ENCODE data around the gene TRMT2A.

TRMT2A gene

DNA sequence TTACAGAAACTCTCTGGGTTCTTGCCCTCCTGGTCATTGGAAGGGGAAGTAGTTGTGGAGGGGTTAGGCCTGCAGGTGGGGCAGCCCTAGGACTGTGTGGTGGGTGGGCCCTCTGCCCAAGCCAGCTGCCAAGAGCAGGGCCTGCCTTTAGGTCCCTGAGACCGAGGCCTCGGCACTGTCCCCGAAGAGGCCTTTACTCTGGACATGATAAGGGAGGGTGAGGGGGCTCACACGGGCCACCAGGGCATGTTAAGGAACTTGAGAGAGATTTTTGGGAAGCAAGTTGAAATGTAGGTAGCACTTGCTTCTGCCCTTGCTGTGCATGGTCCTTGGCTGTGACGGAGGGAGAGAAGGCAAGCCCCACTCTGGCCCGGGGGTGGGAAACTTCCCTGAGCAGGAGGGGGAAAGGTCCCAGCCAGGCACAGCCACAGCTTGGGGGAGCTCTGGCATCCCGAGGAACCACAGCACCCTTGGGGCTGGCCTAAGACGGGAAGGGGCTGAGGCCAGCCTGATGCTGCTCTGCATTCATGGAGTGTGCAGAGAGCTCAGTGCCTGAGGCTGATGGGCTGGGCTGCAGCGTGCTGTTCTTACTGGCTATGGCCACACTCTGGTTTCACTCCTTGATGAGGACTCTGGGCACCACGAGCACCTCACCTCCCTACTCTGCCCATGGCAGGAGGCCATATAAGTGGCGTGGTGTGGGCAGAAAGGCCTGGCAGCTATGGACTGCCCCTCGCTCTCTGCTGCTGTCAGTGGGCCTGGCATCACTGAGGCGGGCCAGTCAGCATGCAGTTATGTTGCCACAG, 8.9 kb downstream of the TRMT2A start:
- DNase-seq (ENCODE audit: low read depth in 1 of 2, low spot score in 1 of 2), result no peak

DNA sequence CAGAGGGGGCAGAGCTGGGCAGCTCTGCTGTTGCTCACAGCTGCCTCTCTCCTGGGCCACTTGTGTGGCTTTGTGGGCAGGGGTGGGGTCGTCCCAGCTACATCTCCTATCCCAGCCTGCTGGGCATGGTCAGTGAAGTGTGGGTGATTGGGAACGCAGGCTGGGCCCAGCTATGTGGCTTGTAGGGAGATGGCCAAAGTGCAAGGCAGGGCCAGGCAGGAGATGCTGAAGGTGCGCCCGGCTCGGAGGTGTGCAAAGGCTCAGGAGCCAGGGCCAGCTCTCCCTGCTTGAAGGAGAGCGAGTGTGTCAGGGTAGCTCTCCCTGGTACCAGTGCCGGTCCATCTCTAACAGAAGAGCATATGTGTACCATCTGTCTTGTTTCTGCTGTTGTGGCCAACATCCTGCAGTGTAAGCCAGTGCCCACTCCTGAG, 9.5 kb downstream of the TRMT2A start:
- DNase-seq (ENCODE audit: low read depth in 1 of 2, low spot score in 1 of 2), result no peak

DNA sequence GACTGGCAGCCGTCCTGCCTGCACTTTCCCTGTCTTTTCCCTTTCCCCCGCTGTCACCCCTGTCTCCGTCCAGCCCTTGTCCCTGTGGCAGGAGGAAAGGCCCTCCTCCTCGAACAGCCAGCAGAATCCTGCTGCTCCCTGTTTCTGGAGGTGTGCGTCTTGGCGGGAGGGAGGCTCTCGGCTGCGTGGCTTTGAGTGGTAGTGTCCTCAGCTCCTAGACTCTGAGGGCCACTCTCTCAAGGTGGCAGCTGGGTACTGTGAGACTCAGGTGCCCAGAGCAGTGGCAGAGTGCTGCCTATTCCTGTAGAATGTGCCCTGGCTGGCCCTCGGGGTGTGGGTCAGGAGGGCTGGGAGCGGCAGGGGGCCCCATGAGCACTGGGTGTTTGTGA, 10.2 kb downstream of the TRMT2A start:
- no peak for DNase-seq (ENCODE audit: low read depth in 1 of 2, low spot score in 1 of 2)

DNA sequence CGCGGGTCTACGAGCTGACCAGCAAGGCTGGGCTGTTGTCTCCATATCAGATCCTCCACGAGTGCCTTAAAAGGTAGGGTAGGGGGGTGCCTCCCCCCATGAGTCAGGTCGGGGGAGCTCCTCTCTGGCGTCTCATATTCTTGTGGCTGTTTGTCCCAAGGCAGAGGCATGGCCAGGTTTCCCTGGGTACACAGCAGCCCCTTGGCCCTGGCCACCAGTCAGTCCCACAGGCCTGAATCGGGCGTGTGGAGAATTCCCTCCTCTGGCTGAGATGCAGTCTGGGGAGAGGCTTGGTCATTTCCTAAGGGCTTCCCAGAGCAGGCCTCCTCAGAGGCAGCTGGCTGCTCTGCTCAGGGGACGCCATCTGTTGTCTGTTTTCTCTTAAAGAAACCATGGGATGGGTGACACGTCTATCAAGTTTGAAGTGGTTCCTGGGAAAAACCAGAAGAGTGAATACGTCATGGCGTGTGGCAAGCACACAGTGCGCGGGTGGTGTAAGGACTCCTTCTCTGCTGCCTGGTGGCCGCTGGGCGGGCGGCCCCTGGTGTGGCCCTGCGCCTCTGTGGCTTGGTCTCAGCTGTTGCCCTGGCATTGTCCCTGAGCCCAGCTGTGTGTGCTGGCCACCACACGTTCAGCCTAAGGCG, 10.7 kb downstream of the TRMT2A start:
- no peak for DNase-seq (ENCODE audit: low read depth in 1 of 2, low spot score in 1 of 2)

DNA sequence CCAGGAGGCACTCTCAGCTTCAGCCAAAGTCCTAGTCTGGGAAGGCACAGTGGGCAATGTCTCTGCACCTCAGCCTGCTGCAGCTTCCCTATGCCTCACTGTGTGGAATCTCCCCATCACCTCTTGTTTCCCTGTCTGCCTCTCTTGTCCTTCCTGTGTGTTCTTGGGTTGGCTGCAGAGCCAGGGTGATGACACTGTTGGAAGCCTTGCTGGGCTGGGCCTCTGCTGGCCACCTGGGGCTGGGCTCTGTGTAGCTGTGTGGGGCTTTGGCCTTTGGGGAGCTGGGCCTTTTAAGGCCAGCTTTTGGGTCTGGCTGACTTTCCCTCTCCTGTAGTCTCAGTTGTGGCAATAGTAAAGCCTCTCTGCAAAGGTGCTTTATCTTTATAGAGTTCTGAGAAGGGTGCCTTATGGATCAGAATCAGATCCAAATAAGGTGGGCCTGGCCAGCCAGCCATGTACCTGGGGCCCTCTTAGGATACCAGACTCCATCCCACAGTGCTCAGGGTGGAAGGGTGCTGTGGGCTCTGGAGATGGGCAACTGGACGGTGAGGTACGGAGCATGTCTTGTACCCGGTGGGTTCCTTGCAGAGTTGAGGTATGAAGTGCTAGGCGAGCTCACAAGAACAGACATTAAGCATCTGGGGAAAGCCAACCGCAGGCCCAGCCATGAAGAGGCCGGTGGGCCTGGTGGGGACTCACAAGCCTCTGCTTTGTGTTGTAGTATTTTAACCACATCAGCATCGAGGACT, 11.4 kb downstream of the TRMT2A start:
- no peak for DNase-seq (ENCODE audit: low read depth in 1 of 2, low spot score in 1 of 2)

DNA sequence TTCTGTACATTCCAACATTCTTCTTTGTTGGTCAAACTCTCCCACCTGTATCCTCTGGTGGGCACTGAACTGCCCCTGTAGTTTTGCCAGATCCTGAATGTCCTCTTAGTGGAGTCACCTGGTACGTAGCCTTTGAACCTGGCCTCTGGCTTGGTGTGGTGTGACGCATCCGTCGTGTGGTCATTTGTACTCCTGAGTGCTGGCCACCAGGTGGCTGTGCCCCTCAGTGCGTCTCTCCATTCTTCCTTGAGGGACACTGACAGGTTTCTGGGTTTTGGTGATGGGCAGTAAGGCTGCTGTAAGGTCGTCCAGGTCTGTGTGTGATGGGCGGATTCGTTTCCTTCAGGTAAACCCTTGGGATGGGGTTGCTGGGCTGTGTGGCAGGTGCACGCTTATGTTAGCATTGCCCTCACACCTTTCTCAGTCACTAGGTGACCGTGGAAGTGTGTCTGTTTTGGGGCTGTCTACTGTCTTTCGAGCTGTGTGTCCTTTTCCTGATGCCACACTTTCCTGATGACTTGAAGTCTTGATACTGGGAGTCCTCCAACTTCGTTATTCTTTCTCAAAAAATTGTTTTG, 14.7 kb downstream of the TRMT2A start:
- DNase-seq (ENCODE audit: low read depth in 1 of 2, low spot score in 1 of 2), result no peak

DNA sequence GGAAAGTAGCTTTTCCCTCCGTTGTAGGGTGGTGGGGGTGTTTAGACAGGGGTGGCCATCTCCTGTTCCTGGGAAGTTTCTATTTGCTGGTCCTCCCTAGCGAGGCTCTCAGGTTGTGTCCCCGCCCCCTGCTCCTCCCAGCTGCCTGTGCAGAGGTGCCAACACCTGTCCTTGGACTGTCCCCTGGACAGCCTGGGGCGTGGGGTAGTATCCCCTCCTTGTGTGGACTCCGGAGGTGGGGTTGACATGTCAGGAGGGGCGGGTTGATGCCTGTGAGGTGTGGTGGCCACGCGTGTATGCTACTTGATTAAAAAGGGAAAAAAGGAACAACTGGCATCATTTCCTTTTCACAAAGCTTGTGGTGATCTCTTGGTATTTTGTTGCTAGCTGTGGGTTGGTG, 15.4 kb downstream of the TRMT2A start:
- no peak for DNase-seq (ENCODE audit: low read depth in 1 of 2, low spot score in 1 of 2)

DNA sequence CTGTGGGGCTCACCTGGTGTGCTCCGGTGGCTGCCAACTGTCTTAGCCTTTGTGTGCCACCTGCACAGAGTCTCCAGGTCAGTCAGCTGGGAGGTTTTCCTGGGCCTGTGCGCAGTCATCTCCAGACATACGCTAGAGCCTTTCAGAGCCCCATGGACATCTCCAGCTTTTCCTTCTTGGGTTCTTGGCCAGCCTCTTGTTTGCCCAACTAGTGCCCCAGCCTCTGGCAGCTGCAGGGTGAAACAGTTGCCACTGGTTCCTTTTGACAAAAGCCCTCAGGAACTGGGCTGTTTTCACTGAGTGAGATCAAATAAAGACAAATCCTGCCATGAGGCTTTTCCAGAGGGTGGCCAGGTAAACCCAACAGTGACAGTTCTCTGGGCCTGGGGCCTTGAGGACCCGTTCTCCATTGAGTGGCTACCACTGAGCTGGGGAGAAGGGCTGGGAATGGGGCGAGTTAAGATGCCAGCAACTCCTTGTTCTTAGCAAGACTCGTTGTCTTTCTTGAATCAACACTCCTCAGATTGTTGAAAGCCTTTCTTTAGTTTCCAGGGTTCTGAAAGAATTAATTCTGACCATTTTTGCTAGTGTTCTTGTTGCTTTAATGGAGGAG, 17.8 kb downstream of the TRMT2A start:
- no peak for DNase-seq (ENCODE audit: low read depth in 1 of 2, low spot score in 1 of 2)

DNA sequence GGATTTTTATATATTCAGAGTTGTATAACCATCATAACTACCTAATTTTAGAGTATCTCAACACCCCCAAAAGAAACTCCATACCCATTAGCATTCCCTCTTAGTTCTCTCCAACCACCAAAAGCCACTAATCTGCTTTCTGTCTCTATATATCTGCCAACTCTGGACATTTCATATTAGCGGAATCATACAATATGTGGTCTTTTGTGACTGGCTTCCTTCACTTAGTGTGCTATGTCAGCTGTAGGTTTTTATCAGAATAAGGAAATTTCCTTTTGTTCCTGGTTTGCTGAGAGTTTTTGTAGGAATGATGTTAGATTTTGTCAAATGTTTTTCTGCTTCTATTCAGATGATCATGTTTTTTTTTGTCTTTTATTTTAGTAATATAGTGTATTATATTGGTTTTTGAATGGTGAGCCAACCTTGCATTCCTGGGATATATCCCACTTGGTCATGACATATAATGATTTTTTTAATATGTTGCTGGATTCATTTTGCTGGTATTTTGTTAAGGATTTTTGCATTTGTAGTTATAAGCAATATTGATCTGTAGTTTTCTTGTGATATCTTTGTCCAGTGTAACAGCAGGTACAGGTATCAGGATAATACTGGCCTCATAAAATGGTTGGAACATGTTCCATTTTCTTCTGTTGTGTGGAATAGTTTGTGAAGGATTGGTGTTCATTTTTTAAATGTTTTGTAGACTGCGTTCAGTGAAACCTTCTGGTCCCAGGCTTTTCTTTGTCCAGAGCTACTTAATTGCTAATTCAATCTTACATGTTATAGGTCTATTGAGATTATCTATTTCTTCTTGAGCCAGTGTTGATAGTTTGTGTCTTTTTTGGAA, 20.2 kb downstream of the TRMT2A start:
- no peak for DNase-seq (ENCODE audit: low read depth in 1 of 2, low spot score in 1 of 2)

DNA sequence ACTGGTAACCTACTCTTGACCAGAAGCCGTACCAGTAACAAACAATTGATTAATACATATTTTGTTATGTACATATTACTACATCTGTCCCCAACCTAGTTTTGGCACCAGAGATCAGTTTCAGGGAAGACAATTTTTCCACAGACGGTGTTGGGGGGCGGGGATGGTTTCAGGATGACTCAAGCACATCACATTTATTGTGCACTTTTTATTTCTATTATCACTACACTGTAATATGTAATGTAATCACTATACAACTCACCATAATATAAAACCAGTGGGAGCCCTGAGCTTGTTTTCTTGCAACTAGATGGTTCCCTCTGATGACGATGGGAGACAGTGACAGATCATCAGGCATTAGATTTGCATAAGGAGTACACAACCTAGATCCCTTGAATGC, 21.5 kb downstream of the TRMT2A start:
- DNase-seq (ENCODE audit: low read depth in 1 of 2, low spot score in 1 of 2), result no peak

DNA sequence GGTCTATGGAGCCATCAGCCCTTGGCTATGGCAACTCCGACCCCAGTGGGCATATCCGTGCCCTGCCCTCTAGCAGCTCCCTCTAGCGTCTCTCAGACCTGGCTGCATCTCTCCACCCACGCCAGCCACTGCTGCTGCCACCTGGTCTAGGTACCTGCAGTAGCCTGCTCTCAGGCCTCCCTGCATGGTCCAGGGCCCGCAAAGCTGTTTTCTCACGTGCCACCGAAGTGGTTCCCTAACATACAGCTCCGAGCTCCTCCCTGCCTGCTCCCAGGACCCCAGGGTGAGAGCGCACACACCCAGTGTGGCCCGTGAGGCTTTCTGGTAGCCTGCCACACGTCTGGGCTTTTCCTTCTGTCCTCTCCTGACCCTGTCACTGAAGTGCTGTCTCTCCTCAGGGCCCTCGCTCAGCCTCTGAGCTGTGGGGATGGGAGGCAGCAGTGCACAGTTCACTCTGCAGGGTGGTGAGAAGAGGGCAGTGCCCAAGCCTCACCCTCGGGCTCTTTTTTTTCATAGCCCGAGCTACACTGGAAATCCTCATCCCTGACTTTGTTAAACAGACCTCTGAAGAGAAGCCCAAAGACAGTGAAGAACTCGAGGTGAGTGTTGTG, 22.7 kb downstream of the TRMT2A start:
- DNase-seq (ENCODE audit: low read depth in 1 of 2, low spot score in 1 of 2), result no peak

DNA sequence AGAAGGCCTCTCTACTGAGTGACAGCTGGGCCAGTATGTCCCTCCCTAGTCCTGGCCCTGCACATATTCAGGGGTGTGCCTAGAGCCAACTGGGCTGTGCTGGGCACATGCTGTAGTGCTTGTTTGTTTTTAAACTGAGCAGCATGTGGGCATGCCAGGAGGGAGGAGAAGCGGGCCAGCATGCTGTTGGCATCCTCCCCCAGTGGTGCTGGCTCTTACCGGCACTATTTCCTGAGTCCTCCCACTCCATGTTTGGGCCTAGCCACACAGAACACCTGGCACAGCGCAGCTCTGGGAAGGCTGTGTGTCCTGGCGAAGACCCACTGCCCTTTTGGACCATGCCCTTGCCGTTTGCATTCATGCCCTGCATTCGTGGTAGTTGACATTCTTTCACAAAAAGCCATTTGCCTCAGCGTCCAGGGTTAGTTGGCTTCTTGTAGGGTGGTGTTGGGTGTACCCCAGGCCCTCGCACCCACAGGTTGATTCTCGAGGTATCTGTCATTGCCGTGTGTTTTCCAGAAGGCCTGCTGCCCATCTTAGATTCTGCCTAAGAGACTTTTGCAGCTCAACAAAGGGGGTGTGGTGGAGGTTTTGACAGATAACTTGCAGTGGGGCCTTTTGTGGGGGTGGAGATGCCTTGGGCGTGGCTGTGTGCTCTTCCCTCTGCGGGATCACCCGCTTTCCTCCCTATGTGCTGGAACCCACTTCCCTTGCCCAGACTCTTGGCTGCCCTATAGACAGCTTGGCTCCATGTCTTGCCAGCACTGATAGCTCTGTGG, 23.4 kb downstream of the TRMT2A start:
- no peak for DNase-seq (ENCODE audit: low read depth in 1 of 2, low spot score in 1 of 2)

DNA sequence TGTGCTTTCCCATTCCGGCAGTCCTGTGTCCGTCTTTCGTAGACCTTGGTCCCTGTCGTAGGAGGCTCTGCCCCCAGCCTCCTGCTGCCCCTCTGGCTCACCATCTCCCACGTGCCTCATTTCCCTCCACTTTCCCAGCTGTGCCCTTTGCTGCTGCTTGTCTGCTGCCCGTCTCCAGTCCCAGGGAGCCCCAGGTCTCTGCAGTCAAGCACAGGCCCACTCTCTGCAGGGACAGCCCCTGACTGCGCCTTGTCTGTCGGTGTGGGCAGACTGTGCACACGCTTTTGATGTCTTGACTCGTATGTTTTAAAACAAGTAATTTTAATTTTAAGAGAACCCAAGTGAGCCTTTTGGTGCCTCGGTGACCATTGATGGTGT, 24.6 kb downstream of the TRMT2A start:
- DNase-seq (ENCODE audit: low read depth in 1 of 2, low spot score in 1 of 2), result no peak

DNA sequence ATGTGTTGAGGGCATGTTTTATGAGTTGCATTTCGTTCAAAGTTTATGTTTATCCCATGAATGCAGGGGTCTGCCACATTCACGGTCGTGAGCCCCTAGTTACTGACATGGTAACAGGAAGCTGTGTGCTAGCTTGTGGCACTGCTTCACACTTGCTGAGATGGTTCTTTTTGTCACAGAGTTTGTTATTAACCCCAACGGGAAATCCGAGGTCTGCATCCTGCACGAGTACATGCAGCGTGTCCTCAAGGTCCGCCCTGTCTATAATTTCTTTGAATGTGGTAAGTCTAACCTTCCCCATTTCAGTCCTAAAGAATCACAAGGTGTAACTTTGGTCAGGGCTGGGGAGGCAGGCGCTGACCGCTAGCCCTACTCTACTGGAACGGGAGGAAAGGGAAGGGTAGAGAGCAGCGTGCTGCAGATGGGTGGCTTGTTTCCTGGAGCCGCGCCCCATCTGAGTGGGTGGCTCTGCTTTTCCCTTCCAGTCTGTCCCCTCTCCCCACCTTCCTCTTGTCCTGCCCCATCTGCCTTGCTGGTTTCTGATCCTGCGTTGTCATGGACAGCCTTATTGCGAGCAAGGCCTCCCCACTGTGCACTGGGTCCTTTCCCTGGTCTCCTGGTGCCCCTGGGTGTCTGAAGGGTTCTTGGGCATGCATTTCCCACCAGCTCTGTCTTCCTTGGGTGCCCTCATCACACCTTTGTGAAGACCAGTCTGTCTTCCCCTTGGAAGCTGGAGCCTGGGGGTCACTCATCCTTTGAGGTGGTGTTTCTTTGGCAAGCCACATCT, 25.1 kb downstream of the TRMT2A start:
- no peak for DNase-seq (ENCODE audit: low read depth in 1 of 2, low spot score in 1 of 2)

DNA sequence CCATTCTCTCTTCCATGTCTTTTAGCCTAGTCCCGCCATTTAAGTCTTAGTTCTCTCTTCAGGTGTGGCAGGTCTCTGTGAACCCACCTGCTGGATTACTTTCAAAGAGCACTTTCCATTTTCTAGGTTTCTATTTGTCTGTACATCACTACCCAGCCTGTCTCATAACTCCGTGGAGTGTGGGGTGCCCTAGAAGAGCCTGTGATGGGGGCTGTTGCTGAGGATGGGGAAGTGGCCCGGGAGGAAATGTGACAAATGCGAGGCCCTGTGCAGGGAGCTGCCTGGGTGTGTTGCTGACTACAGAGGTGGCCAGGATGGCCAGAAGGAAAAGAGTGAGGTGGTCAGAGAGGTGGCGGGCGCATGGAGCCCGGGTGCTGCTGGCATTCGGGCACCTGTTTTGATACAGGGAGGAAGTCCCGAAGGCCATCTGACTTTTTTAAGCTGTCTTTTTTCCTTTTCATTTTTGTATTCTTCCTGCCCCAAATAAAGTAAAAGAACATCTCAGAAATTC, 26.2 kb downstream of the TRMT2A start:
- DNase-seq (ENCODE audit: low read depth in 1 of 2, low spot score in 1 of 2), result no peak

DNA sequence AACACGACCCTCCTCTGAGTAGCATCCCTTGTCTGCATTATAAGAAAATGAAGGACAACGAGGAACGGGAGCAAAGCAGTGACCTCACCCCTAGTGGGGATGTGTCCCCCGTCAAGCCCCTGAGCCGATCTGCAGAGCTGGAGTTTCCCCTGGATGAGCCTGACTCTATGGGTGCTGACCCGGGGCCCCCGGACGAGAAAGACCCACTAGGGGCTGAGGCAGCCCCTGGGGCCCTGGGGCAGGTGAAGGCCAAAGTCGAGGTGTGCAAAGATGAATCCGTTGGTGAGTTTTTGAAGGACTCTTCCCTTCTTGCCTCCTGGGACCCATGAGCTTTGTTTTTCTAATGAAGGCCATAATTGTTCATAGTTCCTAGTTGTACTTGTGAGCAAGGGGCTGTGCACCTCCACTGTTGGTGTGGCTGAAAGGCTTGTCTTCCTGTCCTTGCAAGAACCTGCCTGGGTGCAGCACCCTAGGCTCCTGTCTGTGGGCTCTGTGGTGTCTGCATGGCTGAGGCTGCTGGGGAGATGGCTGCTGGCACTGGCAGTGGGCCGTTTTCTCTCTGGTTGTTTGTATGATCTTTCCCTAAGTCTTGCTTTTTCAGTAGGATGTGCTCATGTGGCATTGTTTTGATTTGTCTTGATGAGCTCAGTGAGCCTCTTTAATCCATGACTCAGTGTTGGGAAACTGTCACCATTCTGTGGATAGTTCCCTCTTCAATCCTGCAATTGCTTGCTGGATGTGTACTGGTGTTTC, 26.9 kb downstream of the TRMT2A start:
- DNase-seq (ENCODE audit: low read depth in 1 of 2, low spot score in 1 of 2), result no peak

DNA sequence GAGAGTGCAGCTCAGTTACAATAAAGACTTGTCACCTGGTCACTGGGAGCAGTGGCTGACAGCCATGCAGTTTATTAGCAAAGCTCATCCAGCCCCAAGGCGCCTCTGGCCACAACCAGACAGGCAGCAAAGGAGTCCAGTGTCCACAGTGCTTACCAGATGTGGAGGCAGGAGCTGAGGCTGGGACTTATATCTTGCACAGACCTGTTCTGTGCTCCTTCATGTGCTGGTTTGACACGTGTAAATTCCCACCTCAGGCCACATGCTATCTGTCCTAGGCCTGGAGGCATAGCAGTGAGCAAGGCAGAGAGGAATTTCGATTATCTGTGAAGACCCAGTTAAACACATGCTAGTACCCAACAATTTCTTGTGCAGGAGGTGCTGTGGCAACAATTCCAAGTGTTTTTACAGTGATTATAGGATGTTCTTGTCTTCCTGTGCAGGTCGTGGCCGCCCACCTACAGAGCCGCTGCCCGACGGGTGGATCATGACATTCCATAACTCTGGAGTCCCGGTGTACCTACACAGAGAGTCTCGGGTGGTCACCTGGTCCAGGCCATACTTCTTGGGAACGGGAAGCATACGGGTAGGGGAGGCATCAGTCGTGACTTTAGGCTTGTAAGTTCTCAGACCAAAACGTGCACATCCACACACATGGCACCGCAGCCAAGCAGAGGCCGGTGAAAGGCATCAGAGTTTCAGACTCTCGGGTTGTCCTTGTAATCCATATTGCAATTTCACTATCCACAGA, 27.6 kb downstream of the TRMT2A start:
- no peak for DNase-seq (ENCODE audit: low read depth in 1 of 2, low spot score in 1 of 2)

All from activated CD4-positive, alpha-beta T cell treated with anti-CD3 and anti-CD28 coated beads, Interleukin-2, amount 50 U/mL, for 24 hours (primary cell).